ENCODE results near the gene TMEM150A. TPM values are rescaled to one million over a fixed set of nuclear protein-coding genes. Genes with fewer than 3 reads are reported as not detected.

TMEM150A gene
- total and polyA plus RNA-seq, 2 of the 13 experiments (the other 11 are each of a cell fraction or from before 2014, with no cell fraction given), result 30.1 to 70.4 TPM

GRCh38 chr2:85584857-85585780 lies 17.4 kb downstream of the TMEM150A start (continued):
- TF ChIP-seq ZNF251 (CRISPR knock-in tag; IDR thresholded peaks at IDR 0.05), result no peak
- no peak for TF ChIP-seq CCAR2 (optimal IDR thresholded peaks at IDR 0.05; ENCODE audit: low read depth, low read length)
- no peak for TF ChIP-seq SIX4 (CRISPR knock-in tag; IDR thresholded peaks at IDR 0.05)
- peak; percentile 56; the same call in 1 of the 2 replicates for TF ChIP-seq ZBTB4 (CRISPR knock-in tag; IDR thresholded peaks at IDR 0.05; ENCODE audit: borderline replicate concordance)
- peak; percentile 79 for TF ChIP-seq ZNF143 (CRISPR knock-in tag; IDR thresholded peaks at IDR 0.05)
- no peak; the same call in 1 of the 2 replicates for TF ChIP-seq MBD4 (IDR thresholded peaks at IDR 0.05; ENCODE audit: borderline replicate concordance, low read length)
- no peak; a peak in 1 of 4 replicates for TF ChIP-seq REST (IDR thresholded peaks at IDR 0.05; ENCODE audit: borderline replicate concordance in 1 of 2, low read depth in 1 of 2, low read length in 2 of 2)
- TF ChIP-seq MED1 (CRISPR knock-in tag; IDR thresholded peaks at IDR 0.05), result peak; percentile 80
- TF ChIP-seq PHF20 (CRISPR knock-in tag; IDR thresholded peaks at IDR 0.05), result peak; percentile 66
- TF ChIP-seq PRPF4 (IDR thresholded peaks at IDR 0.05; ENCODE audit: low read depth, low read length, poor library complexity, severe bottlenecking), result no peak
- peak; percentile 96 for TF ChIP-seq HDAC1 (CRISPR knock-in tag; IDR thresholded peaks at IDR 0.05)
- TF ChIP-seq ZNF766 (CRISPR knock-in tag; IDR thresholded peaks at IDR 0.05; ENCODE audit: borderline replicate concordance), result peak; percentile 12; the same call in 1 of the 2 replicates
- 0 out of 2 replicates have a peak, but pooled peaks have one; percentile 1 for TF ChIP-seq ZNF275 (CRISPR knock-in tag; IDR thresholded peaks at IDR 0.05; ENCODE audit: borderline replicate concordance)
- peak; percentile 13; the same call in 1 of the 2 replicates for TF ChIP-seq ZNF264 (CRISPR knock-in tag; IDR thresholded peaks at IDR 0.05)
- TF ChIP-seq U2AF1 (optimal IDR thresholded peaks at IDR 0.05; ENCODE audit: low read depth, low read length), result peak; percentile 88
- TF ChIP-seq ZNF704 (CRISPR knock-in tag; IDR thresholded peaks at IDR 0.05; ENCODE audit: borderline replicate concordance), result peak; percentile 81; the same call in 1 of the 2 replicates
- peak; percentile 27; the same call in 1 of the 2 replicates for TF ChIP-seq SALL2 (CRISPR knock-in tag; IDR thresholded peaks at IDR 0.05)
- no peak; the same call in 1 of the 2 replicates for TF ChIP-seq KDM5A (IDR thresholded peaks at IDR 0.05; ENCODE audit: borderline replicate concordance, low read length)
